Forelimb muscle (tissue), 1 donor: ENCODE results near the gene MXD1. TPM values are rescaled to one million over a fixed set of nuclear protein-coding genes. Genes with fewer than 3 reads are reported as not detected.
"Not testable (repeated sequence)": the region's sequence is repeated elsewhere in the genome, so short reads cannot be mapped to it uniquely, and the experiment has no call there.

Experiments
- DNase-seq: peaks from one replicate; pipeline ENCODE4 v3.0.0-alpha.2; 2013; ENCODE audit warnings: low read depth
- polyA plus RNA-seq: library from polyadenylated mRNA; unstranded; fragments of 120-200 nt; gene quantifications from one replicate; pipeline ENCODE4 v1.2.1, GENCODE V29; 2013; ENCODE audit not compliant: insufficient read length

MXD1 gene, protein sequence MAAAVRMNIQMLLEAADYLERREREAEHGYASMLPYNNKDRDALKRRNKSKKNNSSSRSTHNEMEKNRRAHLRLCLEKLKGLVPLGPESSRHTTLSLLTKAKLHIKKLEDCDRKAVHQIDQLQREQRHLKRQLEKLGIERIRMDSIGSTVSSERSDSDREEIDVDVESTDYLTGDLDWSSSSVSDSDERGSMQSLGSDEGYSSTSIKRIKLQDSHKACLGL
- 4.7 TPM for polyA plus RNA-seq

GRCh38 chr2:69914950-69915945 lies at the start of gene MXD1:
TSS of gene MXD1 (plus strand) at chr2:69915109. CDS start at chr2:69915331, 222 bp downstream.
- no peak for DNase-seq

DNA sequence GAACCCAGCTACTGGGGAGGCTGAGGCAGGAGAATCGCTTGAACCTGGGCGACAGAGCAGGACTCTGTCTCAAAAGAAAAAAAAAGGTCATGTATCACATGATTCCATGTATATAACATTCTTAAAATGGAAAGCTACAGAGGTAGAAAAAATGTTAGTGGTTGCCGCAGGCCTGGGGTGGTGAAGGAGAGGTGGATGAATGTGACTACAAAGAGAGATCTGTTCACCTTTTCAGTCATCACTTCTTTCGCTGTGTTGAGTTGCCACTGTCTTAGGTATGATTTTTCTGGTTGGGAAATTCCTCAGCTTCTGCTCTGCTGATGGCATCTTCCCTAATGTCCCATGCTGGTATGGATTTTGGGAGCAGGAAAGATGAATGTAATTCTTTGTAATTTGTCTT lies 26.5 kb upstream of the MXD1 start:
- DNase-seq: no peak

DNA sequence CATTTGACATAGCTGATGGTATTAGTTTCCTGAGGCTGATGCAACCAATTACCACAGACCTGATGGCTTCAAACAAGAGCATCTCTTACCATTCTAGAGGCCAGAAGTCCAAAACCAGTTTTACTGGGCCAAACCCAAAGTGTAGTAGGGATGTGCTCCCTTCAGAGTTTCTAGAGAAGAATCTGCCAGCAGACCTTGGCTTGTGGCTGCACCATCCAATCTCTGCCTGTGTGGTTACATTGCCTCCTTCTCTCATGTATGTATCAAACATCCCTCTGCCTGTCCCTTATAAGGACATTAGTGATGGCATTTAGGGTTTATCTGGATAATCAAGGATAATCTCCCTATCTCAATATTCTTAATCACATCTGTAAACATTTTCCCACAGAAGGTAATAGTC lies 25.6 kb upstream of the MXD1 start:
- DNase-seq: no peak

GRCh38 chr2:69890881-69891280 lies 24.0 kb upstream of the MXD1 start:
- DNase-seq: no peak

DNA sequence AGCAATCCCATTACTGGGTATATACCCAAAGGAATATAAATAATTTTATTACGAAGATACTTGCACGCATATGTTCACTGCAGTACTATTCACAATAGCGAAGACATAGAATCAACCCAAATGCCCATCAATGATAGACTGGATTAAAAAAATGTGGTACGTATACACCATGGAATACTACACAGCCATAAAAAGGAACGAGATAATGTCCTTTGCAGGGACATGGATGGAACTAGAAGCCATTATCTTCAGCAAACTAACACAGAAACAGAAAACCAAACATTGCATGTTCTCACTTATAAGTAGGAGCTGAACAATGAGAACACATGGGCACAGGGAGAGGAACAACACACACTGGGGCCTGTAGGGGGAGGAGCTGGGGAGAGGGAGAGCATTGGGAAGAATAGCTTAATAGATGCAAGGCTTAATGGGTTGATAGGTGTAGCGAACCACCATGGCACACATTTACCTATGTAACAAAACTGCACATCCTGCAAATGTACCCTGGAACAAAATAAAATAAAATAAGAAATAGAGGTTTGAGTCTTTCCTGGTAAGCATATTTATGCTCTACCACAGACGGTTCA lies 22.0 kb upstream of the MXD1 start:
- DNase-seq: not testable (repeated sequence)

GRCh38 chr2:69893684-69894551 lies 21.0 kb upstream of the MXD1 start, which contains the start of gene SNRNP27:
TSS of gene SNRNP27 (plus strand) at chr2:69893956. CDS start at chr2:69893985, 29 bp downstream.
- peak; percentile 62 for DNase-seq

GRCh38 chr2:69894737-69895136 lies 20.2 kb upstream of the MXD1 start:
- not testable (repeated sequence) for DNase-seq

DNA sequence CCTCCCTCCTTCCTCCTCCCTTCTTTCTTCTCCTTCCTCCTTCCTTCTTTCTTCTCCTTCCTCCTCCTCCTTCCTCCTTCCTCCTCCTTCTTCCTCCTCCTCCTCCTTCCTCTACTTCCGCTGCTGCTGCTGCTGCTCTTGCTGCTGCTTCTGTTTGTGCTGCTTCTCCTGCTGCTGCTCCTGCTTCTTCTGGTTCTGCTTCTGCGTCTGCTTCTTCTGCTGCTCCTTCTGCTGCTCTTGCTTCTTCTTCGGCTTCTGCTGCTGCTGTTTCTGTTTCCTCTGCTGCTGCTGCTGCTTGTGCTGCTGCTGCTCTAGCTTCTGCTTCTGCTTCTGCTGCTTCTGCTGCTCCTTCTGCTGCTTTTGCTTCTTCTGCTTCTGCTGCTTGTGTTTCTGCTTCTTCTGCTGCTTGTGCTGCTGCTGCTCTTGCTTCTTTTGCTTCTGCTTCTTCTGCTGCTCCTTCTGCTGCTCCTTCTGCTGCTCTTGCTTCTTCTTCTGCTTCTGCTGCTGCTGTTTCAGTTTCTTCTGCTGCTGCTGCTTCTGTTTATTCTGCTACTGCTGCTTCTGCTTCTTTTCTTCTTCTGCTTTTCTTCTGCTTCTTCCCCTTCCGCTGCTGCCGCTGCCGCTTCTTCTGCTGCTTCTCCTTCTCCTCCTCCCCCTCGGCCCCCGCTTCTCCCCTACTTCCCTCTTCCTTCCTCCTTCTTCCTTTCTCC lies 12.5 kb upstream of the MXD1 start:
- DNase-seq: no peak

GRCh38 chr2:69907216-69907615 lies 7.7 kb upstream of the MXD1 start:
- DNase-seq: no peak

DNA sequence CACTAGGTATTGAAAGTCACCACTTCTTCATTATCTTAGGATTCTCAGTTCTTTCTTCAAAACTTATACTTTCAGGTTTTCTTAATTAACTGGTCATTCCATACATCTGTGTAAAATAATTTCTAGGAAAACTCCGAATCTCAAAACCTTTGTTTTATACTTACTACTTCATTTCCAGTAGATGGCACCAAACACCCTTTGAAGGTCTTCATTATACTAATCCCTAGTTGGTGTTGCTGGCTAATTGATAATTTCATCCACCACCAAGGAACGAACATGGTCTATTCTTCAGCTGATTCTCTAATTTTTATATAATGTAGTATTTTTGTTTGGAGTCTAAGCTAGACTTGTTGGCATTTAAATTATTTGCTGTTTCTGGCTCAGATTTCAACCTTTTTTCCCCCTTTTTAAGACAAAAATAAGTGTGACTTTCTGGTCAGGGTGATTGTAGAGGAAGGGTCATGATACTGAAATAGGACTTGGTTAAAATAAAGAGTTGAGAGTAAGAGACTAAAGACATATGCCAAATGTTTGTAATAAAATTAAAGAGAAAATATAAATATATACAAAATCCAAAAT lies 2.8 kb upstream of the MXD1 start:
- DNase-seq: peak; percentile 24

GRCh38 chr2:69914164-69914949 lies 552 bp upstream of the MXD1 start:
- DNase-seq: peak; percentile 99

DNA sequence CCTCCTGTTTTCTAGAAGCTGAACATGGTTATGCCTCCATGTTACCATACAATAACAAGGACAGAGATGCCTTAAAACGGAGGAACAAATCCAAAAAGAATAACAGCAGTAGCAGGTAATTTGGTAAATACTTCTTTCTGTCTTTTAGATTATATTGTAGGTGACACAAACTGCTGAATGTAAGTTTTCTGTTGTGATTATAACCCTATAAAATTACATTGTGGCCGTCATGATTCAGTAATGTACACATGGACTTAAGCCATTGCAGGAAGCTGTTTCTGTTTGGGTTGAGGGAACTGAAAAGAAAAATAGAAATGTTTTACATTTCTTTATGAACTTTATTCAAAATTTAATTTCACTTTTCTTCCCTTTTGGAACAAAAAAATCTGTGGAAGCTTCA lies 1.2 kb downstream of the MXD1 start:
- DNase-seq: no peak

DNA sequence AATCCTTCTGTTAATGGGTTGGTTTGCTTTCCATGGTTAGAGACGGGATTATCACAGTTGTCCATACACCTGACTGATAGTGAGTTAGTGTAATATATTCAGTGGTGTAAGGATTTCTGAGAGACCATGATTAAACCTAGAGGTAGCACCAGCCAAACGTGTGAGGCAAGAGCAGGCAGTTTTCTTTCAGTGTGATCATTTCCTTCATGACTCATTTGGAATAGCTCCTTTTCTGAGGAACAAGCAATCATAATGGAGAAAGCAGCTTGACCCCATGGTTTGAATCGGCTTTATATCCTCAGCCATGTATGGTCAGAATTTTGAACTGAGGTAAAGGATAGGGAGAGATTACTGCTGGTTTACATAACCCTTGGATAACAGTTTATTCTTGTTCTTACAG lies 2.9 kb downstream of the MXD1 start:
- no peak for DNase-seq

- DNase-seq: no peak
Observed at GRCh38 chr2:69918401-69918800, 3.5 kb downstream of the MXD1 start.

GRCh38 chr2:69923116-69923515 lies 8.2 kb downstream of the MXD1 start:
- DNase-seq: no peak

DNA sequence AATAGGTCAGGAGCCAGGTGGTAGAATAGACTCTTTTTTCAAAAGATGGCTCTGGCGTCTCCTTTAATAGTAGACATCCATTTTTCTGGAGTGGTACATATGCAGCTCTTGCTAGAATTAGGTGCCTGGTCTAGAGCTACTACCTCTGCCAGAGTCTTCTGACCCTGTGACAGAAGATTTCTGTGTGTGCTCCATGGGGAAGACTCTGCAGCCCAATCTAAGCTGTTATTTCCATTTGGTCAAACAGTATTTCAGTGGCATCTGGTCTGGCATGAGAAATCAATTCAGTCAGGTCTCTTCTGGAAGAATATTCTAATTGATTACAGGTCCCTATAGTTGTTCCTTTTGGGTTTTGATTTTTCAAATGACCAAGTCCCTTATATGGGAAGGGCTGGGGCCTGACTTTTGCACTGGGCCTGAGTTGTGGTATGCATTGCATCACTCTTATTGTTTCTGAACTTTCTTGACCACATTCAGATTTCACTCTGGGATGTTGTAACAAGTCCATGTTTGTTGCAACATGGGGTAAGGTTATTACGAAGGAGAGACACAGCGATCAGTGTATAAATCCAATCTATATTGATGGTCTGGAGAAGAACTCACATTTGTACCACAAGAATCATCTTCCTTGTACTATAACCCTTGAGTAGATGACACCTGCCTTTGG lies 12.1 kb downstream of the MXD1 start:
- DNase-seq: no peak

DNA sequence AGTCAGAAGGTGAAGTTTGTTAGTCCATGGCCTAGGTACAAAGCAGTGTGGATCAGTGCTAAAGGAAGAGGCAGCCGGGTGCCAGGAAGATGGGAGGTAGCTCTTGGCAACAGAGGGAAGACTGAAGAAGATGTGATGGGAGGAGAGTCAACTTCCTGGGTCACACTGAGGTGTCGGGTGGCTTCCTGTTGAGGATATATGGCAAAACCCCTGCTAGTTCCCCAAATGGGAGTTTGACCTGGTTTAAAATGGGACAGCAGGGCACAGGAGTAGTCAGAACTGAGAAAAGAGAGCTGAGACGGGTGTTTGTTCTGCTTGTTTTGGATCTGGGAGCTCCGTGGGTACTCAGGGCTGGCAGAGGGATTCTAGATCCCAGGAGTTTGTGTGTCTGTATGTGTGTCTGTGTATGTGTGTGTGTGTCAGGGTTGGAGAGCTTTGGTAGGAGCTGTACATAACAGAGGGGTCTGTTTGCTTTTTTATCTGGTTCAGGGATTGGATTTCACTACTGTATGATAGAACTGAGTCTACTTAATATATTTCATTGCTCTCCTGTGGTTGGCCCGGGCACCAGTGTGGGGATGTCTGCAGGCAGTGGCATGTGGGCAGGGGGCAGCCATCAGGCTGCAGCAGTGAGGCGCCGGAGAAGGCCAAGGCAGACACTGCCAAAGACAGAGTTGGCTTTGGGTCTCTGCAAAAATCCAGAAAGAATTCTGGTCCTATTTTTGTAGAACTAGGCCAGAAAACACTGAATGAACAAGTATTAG lies 17.1 kb downstream of the MXD1 start:
- DNase-seq: no peak

GRCh38 chr2:69932596-69932922 lies 17.6 kb downstream of the MXD1 start:
- no peak for DNase-seq
